HS-27A (cell line): ENCODE data around the gene JMJD1C.

Source experiments
- DNase-seq: peaks from one replicate; pipeline ENCODE4 v3.0.0-alpha.2; 2012; ENCODE audit warnings: low read depth, missing footprints

JMJD1C gene

GRCh38 chr10:63437116-63437949, 28.4 kb downstream of the JMJD1C start:
- no peak for DNase-seq

GRCh38 chr10:63436225-63436624, 29.6 kb downstream of the JMJD1C start:
- DNase-seq = no peak

GRCh38 chr10:63434866-63435854, 30.6 kb downstream of the JMJD1C start:
- DNase-seq = no peak

- DNase-seq = no peak
These were observed 33.6 kb downstream of the JMJD1C start for GRCh38 chr10:63431962-63432797.

- DNase-seq = no peak
These were observed 34.8 kb downstream of the JMJD1C start for GRCh38 chr10:63430999-63431356.

GRCh38 chr10:63430091-63430998, 35.4 kb downstream of the JMJD1C start:
- DNase-seq = peak; percentile 17

- no peak for DNase-seq
These were observed 36.5 kb downstream of the JMJD1C start for GRCh38 chr10:63429281-63429680.

GRCh38 chr10:63427013-63427412, 38.8 kb downstream of the JMJD1C start:
- DNase-seq = no peak

GRCh38 chr10:63425512-63425911, 40.3 kb downstream of the JMJD1C start:
- DNase-seq = no peak

GRCh38 chr10:63424576-63424975, 41.2 kb downstream of the JMJD1C start:
- no peak for DNase-seq

- DNase-seq = no peak
These were observed 42.3 kb downstream of the JMJD1C start for GRCh38 chr10:63423494-63423893.

GRCh38 chr10:63421591-63421990, 44.2 kb downstream of the JMJD1C start:
- no peak for DNase-seq

- no peak for DNase-seq
These were observed 49.4 kb downstream of the JMJD1C start for GRCh38 chr10:63416376-63416775.

- DNase-seq = no peak
These were observed 50.0 kb downstream of the JMJD1C start for GRCh38 chr10:63415640-63416244.

GRCh38 chr10:63414481-63415260, 51.1 kb downstream of the JMJD1C start:
- no peak for DNase-seq

GRCh38 chr10:63413429-63413828, 52.3 kb downstream of the JMJD1C start:
- no peak for DNase-seq

- DNase-seq = no peak
These were observed 53.5 kb downstream of the JMJD1C start for GRCh38 chr10:63412304-63412703.

GRCh38 chr10:63410633-63411032, 55.1 kb downstream of the JMJD1C start:
- DNase-seq = no peak

- no peak for DNase-seq
These were observed 56.2 kb downstream of the JMJD1C start for GRCh38 chr10:63409465-63410027.
